ENCODE measurements around the gene GPR84.
"Not testable (repeated sequence)": the region's sequence is repeated elsewhere in the genome, so short reads cannot be mapped to it uniquely, and the experiment has no call there.

GPR84 gene

GRCh38 chr12:54325442-54326109 is 38.7 kb downstream of the GPR84 start:
- not testable (repeated sequence) for DNase-seq (ENCODE audit: low read depth)

- DNase-seq (ENCODE audit: low read depth): peak; percentile 70
Measured at GRCh38 chr12:54324617-54325441, 39.5 kb downstream of the GPR84 start, which contains the start of gene COPZ1. Gene COPZ1, plus strand, starts transcription at chr12:54325131. Its CDS starts 33 bp downstream, at chr12:54325164.

GRCh38 chr12:54321363-54321762 is 42.9 kb downstream of the GPR84 start:
- no peak for DNase-seq (ENCODE audit: low read depth)
